ENCODE results near the gene POLRMT.

Gene POLRMT

DNA sequence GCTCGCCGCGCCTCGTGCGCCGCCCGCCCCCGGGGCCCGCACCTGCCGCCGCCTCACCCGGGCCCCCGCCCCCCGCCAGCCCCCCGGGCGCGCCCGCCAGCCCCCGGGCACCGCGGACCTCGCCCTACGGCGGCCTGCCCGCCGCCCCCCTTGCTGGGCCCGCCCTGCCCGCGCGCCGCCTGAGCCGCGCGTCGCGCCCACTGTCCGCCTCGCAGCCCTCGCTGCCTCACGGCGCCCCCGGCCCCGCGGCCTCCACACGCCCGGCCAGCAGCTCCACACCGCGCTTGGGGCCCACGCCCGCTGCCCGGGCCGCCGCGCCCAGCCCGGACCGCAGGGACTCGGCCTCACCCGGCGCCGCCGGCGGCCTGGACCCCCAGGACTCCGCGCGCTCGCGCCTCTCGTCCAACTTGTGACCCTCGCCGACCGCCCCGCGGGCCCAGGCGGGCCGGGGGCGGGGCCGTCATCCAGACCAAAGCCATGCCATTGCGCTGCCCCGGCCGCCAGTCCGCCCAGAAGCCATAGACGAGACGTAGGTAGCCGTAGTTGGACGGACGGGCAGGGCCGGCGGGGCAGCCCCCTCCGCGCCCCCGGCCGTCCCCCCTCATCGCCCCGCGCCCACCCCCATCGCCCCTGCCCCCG is 17.2 kb downstream of the POLRMT start:
- no peak overlapping the region for H3K9ac ChIP-seq
- H3K79me2 ChIP-seq = no peaks in the 10 kb centered on the region
- no peaks in the 10 kb centered on the region for H3K27me3 ChIP-seq (ENCODE audit: control insufficient read depth, insufficient read depth, low read length)
- no peak overlapping the region for H3K4me2 ChIP-seq (ENCODE audit: low read length)
- H3K9me3 ChIP-seq (ENCODE audit: control insufficient read depth, low read length) = no peaks in the 10 kb centered on the region
- TF ChIP-seq, protein P1, sequence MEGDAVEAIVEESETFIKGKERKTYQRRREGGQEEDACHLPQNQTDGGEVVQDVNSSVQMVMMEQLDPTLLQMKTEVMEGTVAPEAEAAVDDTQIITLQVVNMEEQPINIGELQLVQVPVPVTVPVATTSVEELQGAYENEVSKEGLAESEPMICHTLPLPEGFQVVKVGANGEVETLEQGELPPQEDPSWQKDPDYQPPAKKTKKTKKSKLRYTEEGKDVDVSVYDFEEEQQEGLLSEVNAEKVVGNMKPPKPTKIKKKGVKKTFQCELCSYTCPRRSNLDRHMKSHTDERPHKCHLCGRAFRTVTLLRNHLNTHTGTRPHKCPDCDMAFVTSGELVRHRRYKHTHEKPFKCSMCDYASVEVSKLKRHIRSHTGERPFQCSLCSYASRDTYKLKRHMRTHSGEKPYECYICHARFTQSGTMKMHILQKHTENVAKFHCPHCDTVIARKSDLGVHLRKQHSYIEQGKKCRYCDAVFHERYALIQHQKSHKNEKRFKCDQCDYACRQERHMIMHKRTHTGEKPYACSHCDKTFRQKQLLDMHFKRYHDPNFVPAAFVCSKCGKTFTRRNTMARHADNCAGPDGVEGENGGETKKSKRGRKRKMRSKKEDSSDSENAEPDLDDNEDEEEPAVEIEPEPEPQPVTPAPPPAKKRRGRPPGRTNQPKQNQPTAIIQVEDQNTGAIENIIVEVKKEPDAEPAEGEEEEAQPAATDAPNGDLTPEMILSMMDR (IDR thresholded peaks at IDR 0.05) = no peak
- no peaks in the 10 kb centered on the region for H3K36me3 ChIP-seq (ENCODE audit: control insufficient read depth, insufficient read depth, low read length)
- no peak overlapping the region for H2AFZ ChIP-seq
- no peak overlapping the region for H3K27ac ChIP-seq
- no peak overlapping the region for H3K4me3 ChIP-seq (ENCODE audit: low read depth, low read length)
- no peaks in the 10 kb centered on the region for H3K4me1 ChIP-seq

DNA sequence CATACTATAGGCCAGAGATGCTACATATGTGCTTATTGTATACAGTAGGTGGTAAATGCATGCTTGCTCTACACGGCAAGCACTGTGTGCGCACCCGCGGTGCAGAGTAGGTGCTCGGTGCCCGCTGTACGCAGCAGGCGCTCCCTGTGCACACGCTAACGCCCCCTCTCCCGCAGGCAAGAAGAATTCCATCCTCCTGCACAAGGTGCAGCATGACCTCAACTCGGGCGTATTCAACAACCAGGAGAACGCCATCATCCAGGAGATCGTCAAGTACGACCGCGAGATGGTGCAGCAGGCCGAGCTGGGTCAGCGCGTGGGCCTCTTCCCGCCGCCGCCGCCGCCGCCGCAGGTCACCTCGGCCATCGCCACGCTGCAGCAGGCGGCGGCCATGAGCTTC is 17.7 kb downstream of the POLRMT start:
- no peaks in the 10 kb centered on the region for H3K9me3 ChIP-seq (ENCODE audit: control insufficient read depth, low read length)
- no peaks in the 10 kb centered on the region for H3K36me3 ChIP-seq (ENCODE audit: control insufficient read depth, insufficient read depth, low read length)
- no peaks in the 10 kb centered on the region for H3K79me2 ChIP-seq
- no peaks in the 10 kb centered on the region for H3K4me1 ChIP-seq
- H3K27ac ChIP-seq = no peak overlapping the region
- no peak overlapping the region for H2AFZ ChIP-seq
- TF ChIP-seq, protein P1 (IDR thresholded peaks at IDR 0.05) = no peak
- no peak overlapping the region for H3K4me3 ChIP-seq (ENCODE audit: low read depth, low read length)
- no peak overlapping the region for H3K4me2 ChIP-seq (ENCODE audit: low read length)
- H3K27me3 ChIP-seq (ENCODE audit: control insufficient read depth, insufficient read depth, low read length) = no peaks in the 10 kb centered on the region
- H3K9ac ChIP-seq = no peak overlapping the region

DNA sequence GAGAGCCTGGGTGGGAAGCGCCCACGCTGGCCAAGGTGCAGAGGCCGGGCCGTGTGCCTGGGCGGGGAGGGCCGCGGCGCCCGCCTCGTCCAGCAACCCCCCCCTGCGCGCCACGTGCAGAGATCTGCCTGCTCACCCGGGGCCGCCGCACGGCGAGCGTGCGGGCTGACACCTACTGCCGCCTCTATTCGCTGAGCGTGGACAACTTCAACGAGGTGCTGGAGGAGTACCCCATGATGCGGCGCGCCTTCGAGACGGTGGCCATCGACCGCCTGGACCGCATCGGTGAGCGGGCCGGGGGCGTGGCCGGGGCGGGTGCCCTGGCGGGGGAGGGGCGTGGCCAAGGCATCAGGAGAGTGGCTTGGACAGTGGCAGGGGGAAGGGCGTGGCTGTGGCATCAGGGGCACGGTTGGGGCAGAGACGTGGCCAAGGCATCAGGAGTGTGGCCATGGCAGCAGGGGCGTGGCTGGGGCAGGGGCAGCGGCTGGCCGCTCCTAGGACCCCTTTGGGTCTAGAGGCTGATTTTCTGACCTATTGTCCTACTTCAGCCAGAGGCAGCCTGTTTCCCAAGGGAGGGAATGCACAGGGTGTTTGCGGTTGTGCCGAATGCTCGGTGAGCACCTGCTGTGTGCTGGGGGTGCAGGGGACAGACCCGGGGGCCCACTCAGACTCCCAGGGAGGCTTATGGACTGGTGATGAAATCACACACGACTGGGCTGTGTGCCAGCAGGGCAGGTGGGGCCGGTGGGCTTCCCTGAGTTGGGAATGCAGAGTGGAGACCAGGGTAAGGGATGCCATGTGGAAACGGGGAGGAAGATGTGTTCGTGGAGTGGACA is 19.4 kb downstream of the POLRMT start:
- Histone ChIP-seq H3K9ac (no peak overlapping the region), H3K9me3 (ENCODE audit: control insufficient read depth, low read length) (no peaks in the 10 kb centered on the region), H3K4me2 (ENCODE audit: low read length) (no peak overlapping the region), H3K79me2 (no peaks in the 10 kb centered on the region), H3K36me3 (ENCODE audit: control insufficient read depth, insufficient read depth, low read length) (no peaks in the 10 kb centered on the region), H3K4me1 (no peaks in the 10 kb centered on the region), H2AFZ (no peak overlapping the region), H3K4me3 (ENCODE audit: low read depth, low read length) (no peak overlapping the region), H3K27ac (no peak overlapping the region), H3K27me3 (ENCODE audit: control insufficient read depth, insufficient read depth, low read length) (no peaks in the 10 kb centered on the region)
- TF ChIP-seq, protein P1 (IDR thresholded peaks at IDR 0.05) = no peak

DNA sequence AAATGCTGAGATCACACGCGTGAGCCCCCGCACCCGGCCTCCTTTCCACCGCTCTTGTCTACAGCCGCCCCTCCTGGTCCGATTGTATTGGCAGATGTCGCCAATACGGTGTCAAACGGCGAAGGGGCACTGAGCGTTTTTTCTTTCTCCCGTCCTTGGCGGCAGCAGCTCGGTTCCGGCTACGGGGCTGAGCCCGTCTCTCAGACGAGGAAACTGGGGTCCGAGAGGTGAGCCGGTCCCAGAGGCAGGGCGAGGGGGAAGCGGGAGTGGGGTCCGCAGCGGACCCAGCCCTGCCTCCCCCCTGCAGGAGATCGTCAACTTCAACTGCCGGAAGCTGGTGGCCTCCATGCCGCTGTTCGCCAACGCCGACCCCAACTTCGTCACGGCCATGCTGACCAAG is 20.4 kb downstream of the POLRMT start:
- H3K27ac ChIP-seq = no peak overlapping the region
- no peaks in the 10 kb centered on the region for H3K79me2 ChIP-seq

More for the DNA sequence above, 20.4 kb downstream of the POLRMT start:
- H3K36me3 ChIP-seq (ENCODE audit: control insufficient read depth, insufficient read depth, low read length) = no peaks in the 10 kb centered on the region
- no peaks in the 10 kb centered on the region for H3K4me1 ChIP-seq
- TF ChIP-seq, protein P1 (IDR thresholded peaks at IDR 0.05) = no peak
- no peak overlapping the region for H3K4me3 ChIP-seq (ENCODE audit: low read depth, low read length)
- H3K9ac ChIP-seq = no peak overlapping the region
- no peaks in the 10 kb centered on the region for H3K27me3 ChIP-seq (ENCODE audit: control insufficient read depth, insufficient read depth, low read length)
- H3K4me2 ChIP-seq (ENCODE audit: low read length) = no peak overlapping the region
- no peak overlapping the region for H2AFZ ChIP-seq
- H3K9me3 ChIP-seq (ENCODE audit: control insufficient read depth, low read length) = no peaks in the 10 kb centered on the region
